ENCODE data around the gene VPS25.
A peak's percentile ranks its signal among the peaks of the same experiment; 100 is the strongest.

Gene VPS25

GRCh38 chr17:42796066-42796758, 23.0 kb downstream of the VPS25 start:
- DNase-seq = no peak

GRCh38 chr17:42797067-42798007, 24.1 kb downstream of the VPS25 start:
- no peak for DNase-seq

GRCh38 chr17:42798011-42798382, 24.7 kb downstream of the VPS25 start:
- DNase-seq = no peak

- peak; percentile 69 for DNase-seq
These were observed 25.4 kb downstream of the VPS25 start, which contains the start of the genes CNTD1 and COA3 for GRCh38 chr17:42798383-42799380. CNTD1 (plus strand) TSS chr17:42798861; CDS start chr17:42799068, 207 bp downstream. COA3 (minus strand) TSS chr17:42798704; CDS start chr17:42798681, 23 bp downstream.

GRCh38 chr17:42803074-42803883, 30.0 kb downstream of the VPS25 start:
- DNase-seq = no peak

- no peak for DNase-seq
These were observed 31.7 kb downstream of the VPS25 start for GRCh38 chr17:42804918-42805367.

GRCh38 chr17:42806249-42806648, 33.0 kb downstream of the VPS25 start:
- no peak for DNase-seq

- DNase-seq = no peak
These were observed 36.0 kb downstream of the VPS25 start for GRCh38 chr17:42809250-42809649.

- no peak for DNase-seq
These were observed 41.6 kb downstream of the VPS25 start for GRCh38 chr17:42814633-42815399.

GRCh38 chr17:42817866-42818265, 44.6 kb downstream of the VPS25 start:
- no peak for DNase-seq

GRCh38 chr17:42818379-42818778, 45.1 kb downstream of the VPS25 start:
- DNase-seq = no peak

GRCh38 chr17:42819939-42820535, 46.8 kb downstream of the VPS25 start:
- peak; percentile 43 for DNase-seq

- no peak for DNase-seq
These were observed 47.9 kb downstream of the VPS25 start for GRCh38 chr17:42821176-42821575.

- no peak for DNase-seq
These were observed 54.2 kb downstream of the VPS25 start for GRCh38 chr17:42827472-42827871.

Data from NCI-H1105 (cell line).